Fibroblast of the aortic adventitia (primary cell): ENCODE results near the gene YBX2. TPM values are rescaled to one million over a fixed set of nuclear protein-coding genes. Genes with fewer than 3 reads are reported as not detected.
"Not testable (repeated sequence)": the region's sequence is repeated elsewhere in the genome, so short reads cannot be mapped to it uniquely, and the experiment has no call there.

Experiments used
- DNase-seq: peaks from one replicate; pipeline ENCODE4 v3.0.0-alpha.2; 2010; ENCODE audit warnings: low read depth
- H3K4me3 ChIP-seq: 2 replicates; pipeline ENCODE4 v1.5.1; 2011; ENCODE audit warnings: low read depth, mild to moderate bottlenecking, control low read depth, low read length, moderate library complexity
- total RNA-seq: library from RNA; depleted of rRNA; stranded (reverse); fragments of >200 nt; gene quantifications from 2 replicates; pipeline ENCODE4 v1.2.3, GENCODE V29; 2012; ENCODE audit warnings: low replicate concordance
- TF ChIP-seq, protein P1 (sequence below): IDR thresholded peaks from 2 replicates; pipeline ENCODE4 v1.5.1; 2011; ENCODE audit warnings: mild to moderate bottlenecking, low read length, control low read depth, inconsistent platforms; ENCODE audit not compliant: insufficient read depth

Gene YBX2
- total RNA-seq, 1 donor, result not detected

DNA sequence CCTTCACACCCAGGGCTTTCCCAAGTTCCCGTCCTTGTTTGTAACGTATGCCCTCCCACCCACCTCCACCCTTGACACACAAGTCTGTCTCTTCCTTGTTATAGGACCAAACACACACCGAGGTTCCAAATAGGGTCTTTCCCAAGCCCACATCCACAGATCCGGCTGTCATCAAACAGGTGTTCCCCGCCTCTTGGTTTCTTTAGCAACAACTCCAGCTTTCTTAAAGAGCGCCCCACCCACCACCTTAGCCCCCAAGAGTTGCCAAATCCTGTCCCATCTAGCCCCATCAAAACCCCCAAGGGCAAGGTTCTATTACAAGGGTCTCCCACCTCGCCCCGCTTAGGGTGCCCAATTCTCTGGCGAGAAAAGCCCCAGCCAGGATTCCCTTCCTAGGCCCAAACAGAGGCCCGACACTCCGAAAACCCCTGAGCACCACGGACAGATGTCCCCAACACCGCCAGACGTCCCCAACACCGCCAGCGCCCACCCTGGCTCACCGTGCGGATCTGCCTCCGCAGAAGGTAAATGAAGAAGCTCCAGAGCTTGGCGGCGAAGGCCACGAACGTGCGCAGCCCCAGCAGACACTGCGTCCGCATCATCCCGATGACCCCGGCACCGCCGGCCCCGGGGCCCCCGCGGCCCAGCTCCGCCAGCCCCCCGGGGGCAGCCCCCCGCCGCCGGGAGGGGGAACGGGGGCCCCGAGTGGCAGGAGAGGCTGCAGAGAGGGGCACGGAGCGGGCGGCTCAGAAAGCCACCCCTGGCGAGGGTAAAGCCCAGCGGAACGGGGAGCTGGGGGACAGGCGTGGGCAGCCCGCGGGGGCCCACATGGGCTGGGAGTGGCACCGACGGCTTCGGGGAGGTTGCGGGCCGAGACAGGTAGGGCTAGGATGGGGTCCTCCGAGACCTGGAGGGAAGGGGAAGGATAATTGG lies 43.5 kb downstream of the YBX2 start:
- H3K4me3 ChIP-seq, result peak overlapping the region; percentile 89
- no peak for DNase-seq
- TF ChIP-seq, protein P1, sequence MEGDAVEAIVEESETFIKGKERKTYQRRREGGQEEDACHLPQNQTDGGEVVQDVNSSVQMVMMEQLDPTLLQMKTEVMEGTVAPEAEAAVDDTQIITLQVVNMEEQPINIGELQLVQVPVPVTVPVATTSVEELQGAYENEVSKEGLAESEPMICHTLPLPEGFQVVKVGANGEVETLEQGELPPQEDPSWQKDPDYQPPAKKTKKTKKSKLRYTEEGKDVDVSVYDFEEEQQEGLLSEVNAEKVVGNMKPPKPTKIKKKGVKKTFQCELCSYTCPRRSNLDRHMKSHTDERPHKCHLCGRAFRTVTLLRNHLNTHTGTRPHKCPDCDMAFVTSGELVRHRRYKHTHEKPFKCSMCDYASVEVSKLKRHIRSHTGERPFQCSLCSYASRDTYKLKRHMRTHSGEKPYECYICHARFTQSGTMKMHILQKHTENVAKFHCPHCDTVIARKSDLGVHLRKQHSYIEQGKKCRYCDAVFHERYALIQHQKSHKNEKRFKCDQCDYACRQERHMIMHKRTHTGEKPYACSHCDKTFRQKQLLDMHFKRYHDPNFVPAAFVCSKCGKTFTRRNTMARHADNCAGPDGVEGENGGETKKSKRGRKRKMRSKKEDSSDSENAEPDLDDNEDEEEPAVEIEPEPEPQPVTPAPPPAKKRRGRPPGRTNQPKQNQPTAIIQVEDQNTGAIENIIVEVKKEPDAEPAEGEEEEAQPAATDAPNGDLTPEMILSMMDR, result no peak

DNA sequence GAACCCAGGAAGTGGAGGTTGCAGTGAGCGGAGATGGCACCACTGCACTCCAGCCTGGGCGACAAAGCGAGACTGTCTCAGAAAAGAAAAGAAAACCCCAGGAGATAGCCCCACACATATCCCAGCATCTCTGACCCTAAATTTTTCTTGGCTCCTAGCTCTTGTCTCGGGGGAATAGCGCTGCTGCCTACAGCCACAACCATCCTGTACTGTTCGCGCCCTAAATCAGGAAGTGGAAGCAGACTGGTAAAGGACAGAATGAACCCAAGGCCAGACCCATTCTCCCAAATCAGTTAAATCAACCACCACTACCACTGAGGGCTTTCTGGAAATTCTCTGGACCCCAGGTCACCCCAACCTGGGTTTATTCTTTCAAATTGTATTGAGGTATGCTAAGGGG lies 44.6 kb downstream of the YBX2 start:
- TF ChIP-seq, protein P1, result no peak
- H3K4me3 ChIP-seq, result peak overlapping the region; percentile 89
- no peak for DNase-seq

DNA sequence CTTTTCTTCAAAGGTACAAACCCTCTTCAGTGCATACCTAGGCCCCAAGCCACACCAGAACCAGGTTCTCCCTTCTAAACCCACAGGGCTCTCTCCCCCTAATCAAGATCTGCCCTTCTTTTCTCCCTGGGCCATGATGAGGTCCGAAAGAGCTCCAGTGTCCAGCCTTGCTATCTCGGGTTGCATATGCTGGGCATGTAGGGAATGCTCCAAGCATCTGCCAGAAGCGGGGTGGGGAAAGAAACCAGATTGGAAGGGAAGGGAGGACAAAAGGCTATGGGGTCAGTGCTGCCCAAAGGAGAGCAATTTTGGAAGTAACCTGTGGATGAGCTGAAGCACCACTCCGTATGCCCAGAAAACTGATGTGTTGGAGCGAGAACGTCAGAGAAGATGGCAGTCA lies 45.2 kb downstream of the YBX2 start:
- H3K4me3 ChIP-seq, result peak overlapping the region; percentile 13
- TF ChIP-seq, protein P1, result no peak
- DNase-seq, result no peak

DNA sequence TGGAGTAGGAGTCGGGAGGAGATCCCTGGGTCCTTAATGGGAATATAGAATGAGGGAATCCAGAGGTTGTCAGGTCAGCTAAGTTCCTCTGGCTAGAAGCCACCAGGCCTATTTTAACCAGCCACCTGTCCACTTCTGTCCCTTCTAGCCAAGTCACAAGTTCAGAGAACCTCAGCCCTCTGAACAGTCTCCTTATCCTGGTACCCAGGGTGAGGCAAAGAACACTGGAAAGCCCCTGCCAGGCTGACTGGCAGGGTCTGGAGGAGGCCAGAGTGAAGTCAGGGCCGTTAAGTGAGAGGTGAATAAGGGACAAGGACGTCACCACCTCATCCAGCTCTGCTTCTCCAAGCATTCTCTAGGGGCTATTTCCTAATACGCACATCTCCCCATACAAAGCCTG lies 45.6 kb downstream of the YBX2 start:
- TF ChIP-seq, protein P1, result no peak
- DNase-seq, result no peak
- no peak overlapping the region for H3K4me3 ChIP-seq

DNA sequence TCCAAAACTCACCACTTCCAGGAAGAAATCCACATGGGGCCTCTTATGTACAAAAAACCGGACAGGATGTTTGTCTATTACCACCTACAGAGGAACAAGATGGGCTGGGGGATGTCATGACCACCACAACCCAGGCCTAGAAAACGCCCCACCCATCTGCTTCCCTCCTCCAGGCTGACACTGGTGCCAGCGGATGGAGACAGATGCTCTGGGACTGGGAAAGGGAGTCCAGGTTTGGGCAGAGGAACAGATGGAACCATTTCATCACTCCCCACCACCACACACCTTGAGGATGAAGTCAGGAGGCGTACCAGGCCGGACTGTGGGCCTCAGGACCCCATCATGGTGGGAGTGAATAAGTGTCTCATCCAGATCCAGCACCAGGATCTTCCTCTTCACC lies 47.7 kb downstream of the YBX2 start:
- H3K4me3 ChIP-seq, result no peak overlapping the region
- TF ChIP-seq, protein P1, result no peak
- no peak for DNase-seq

DNA sequence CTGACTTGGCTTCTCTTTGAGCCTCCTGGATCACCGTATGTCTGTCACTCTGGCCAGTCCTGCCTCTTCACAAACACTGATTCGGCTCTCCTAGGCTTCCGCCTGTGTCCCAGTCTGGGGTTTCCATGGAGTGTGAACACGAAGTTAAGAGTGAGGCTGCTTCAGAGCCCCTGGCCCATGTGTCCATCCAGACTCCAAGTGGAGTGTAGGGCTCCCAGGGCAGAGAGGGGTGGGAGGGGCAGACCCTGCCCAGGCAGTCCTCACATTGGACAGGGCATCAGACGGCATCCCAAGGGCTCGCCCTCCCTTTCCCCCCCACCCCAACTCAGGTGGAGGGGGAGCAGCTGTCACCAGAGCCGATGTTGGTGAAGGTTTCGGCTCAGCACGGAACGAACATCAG lies 50.6 kb downstream of the YBX2 start:
- H3K4me3 ChIP-seq, DNase-seq: not testable (repeated sequence)

DNA sequence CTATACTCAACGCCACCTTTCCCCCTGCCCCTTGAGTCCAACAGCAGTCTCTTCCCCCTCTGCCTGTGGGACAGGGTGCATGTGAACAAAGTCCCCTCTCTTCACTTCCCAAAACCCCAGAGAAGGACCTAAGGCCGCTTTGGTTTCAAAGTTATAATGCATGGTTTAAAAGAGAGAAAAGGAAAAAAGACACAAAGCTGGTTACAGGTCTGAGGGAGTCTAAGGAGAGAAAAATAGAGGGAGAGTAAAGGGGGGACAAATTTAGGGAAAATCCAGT lies 51.0 kb downstream of the YBX2 start:
- TF ChIP-seq, protein P1, result no peak
- peak overlapping the region; percentile 99 for H3K4me3 ChIP-seq
- no peak for DNase-seq
